ENCODE data around the gene SEMA3E. TPM values are rescaled to one million over a fixed set of nuclear protein-coding genes. Genes with fewer than 3 reads are reported as not detected.

The SEMA3E gene
- total and polyA plus RNA-seq, 10 of the 15 experiments (the other 5 are each of a cell fraction or from before 2014, with no cell fraction given): 0.08 to 2.0 (median 0.82) TPM

DNA sequence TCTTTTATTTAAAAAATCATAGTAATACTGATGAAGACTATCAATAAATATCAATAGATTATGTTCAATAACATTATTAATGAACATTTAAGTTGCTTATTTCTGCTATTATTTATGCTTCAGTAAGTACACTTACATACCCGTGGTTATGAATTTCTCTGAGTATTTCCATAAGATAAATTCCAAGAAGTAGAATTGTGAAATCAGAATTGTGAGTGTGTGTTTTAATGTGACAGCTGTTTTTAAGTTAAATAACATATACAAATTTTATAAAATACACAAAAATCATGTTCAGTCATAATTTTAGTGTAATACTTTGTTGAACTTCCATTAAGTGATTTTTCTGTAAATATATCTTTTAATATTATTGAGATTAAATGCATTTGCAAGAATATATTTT is 37.5 kb upstream of the SEMA3E start:
- POLR2A ChIA-PET: no interaction called here
- Histone ChIP-seq H3K36me3 (ENCODE audit: control insufficient read depth in 2 of 2, insufficient read depth in 2 of 2, low read length in 1 of 2) (no peaks in the 10 kb centered on the region), H3K4me1 (ENCODE audit: control insufficient read depth, insufficient read depth, low read length) (no peaks in the 10 kb centered on the region), H3K4me2 (ENCODE audit: control insufficient read depth, insufficient read depth) (no peak overlapping the region), H3K27me3 (replicated peaks in 1 of 2; ENCODE audit: control insufficient read depth in 2 of 2, insufficient read depth in 2 of 2, low read length in 1 of 2) (no peaks in the 10 kb centered on the region; a peak in 1 of 4 replicates), H3K9me3 (replicated peaks; ENCODE audit: control insufficient read depth, insufficient read depth, low read length) (no peaks in the 10 kb centered on the region), H3K27ac (ENCODE audit: control insufficient read depth, insufficient read depth) (no peak overlapping the region), H4K20me1 (ENCODE audit: control insufficient read depth, insufficient read depth) (no peaks in the 10 kb centered on the region), H3K79me2 (ENCODE audit: control insufficient read depth, insufficient read depth, low read length) (no peaks in the 10 kb centered on the region), H2AFZ (ENCODE audit: control insufficient read depth, low read depth, low read length) (no peak overlapping the region), H3K9ac (ENCODE audit: control insufficient read depth, insufficient read depth, low read length) (no peak overlapping the region), H3K4me3 (no peak overlapping the region)
- ATAC-seq (no peak), FAIRE-seq (no peak), DNase-seq (ENCODE audit: low read depth, low spot score) (no peak)
- RAD21 ChIA-PET (ENCODE audit: unreplicated experiment): no interaction called here
- in situ Hi-C loops (cut with MboI) (no loop called here), intact Hi-C loops (cut with micrococcal nuclease; ENCODE audit: unreplicated experiment) (no loop called here)
- CTCF ChIA-PET: no interaction called here
- TF ChIP-seq EZH2 (IDR thresholded peaks at IDR 0.05; ENCODE audit: borderline replicate concordance, control insufficient read depth, low read depth, low read length) (no peak), ATF2 (IDR thresholded peaks at IDR 0.05; ENCODE audit: low read length) (no peak), PML (IDR thresholded peaks at IDR 0.05; ENCODE audit: low read length) (no peak), FOS (IDR thresholded peaks at IDR 0.05; ENCODE audit: borderline replicate concordance, extremely low read depth, insufficient read length) (no peak), IKZF2 (IDR thresholded peaks at IDR 0.05) (no peak), TCF7 (IDR thresholded peaks at IDR 0.05; ENCODE audit: borderline replicate concordance) (no peak), SREBF2 (IDR thresholded peaks at IDR 0.05; ENCODE audit: low read length) (no peak), BCL11A (IDR thresholded peaks at IDR 0.05; ENCODE audit: low read depth, low read length) (no peak), TCF3 (IDR thresholded peaks at IDR 0.05; ENCODE audit: borderline replicate concordance, insufficient read depth, low read depth, low read length) (no peak), FOXM1 (IDR thresholded peaks at IDR 0.05; ENCODE audit: low read depth, low read length) (no peak), SMC3 (IDR thresholded peaks at IDR 0.05; ENCODE audit: borderline replicate concordance, low read length) (no peak), PAX5 (IDR thresholded peaks at IDR 0.05; ENCODE audit: borderline replicate concordance, low read depth, low read length) (no peak), BCL3 (IDR thresholded peaks at IDR 0.05; ENCODE audit: borderline replicate concordance, insufficient read depth, low read depth, low read length, poor library complexity, severe bottlenecking) (no peak), SUZ12 (IDR thresholded peaks at IDR 0.05; ENCODE audit: unreplicated experiment) (no peak), TBL1XR1 (IDR thresholded peaks at IDR 0.05; ENCODE audit: low read depth, low read length) (no peak)
- SMC1A ChIA-PET (ENCODE audit: uncharacterized antibody, unreplicated experiment): no interaction called here
- 50% methylated on average over 1 of the region's 1 CpG for WGBS (ENCODE audit: insufficient coverage, insufficient replicate concordance, low lambda C conversion rate, missing lambda C conversion rate)
- no TSS peak for BruUV-seq (replicated peaks)

Measured in GM12878 (cell line).